HEK293 (cell line): ENCODE data around the gene ADGRD1.

ENCODE experiments used
- CTCF ChIA-PET: fragments of 350-600 bp; formaldehyde crosslinking; extraction: SDS; loops from one replicate; lab custom pipeline; 2021; ENCODE audit warnings: antibody characterized with exemption; lab: Yijun Ruan, JAX
- POLR2A ChIA-PET: fragments of 300-600 bp; formaldehyde crosslinking; extraction: SDS; loops from one replicate; lab custom pipeline; 2020; ENCODE audit warnings: antibody characterized with exemption, inconsistent platforms; lab: Yijun Ruan, JAX
- H3K27ac ChIP-seq: fragments of 200-500 bp; sonication (Bioruptor generic); 2 replicates; pipeline ENCODE4 v1.5.1; 2014; ENCODE audit warnings: low read depth, low read length, control low read depth, inconsistent platforms; ENCODE audit errors: extremely low read depth
- H3K36me3 ChIP-seq, 2 experiments: fragments of 200-500 bp in 1 of 2; sonication (Bioruptor generic) in 1 of 2; 1 replicate in 1 of 2; 2 replicates in 1 of 2; pipeline ENCODE4 v1.5.1; 2014 to 2017; ENCODE audit warnings: inconsistent platforms in 2 of 2, low read length in 2 of 2; ENCODE audit not compliant: control insufficient read depth in 2 of 2, insufficient read depth in 1 of 2
- H3K4me1 ChIP-seq: fragments of 200-500 bp; sonication (Bioruptor generic); 2 replicates; pipeline ENCODE4 v1.5.1; 2014; ENCODE audit warnings: mild to moderate bottlenecking, low read length, inconsistent platforms; ENCODE audit not compliant: control insufficient read depth, insufficient read depth
- H3K4me3 ChIP-seq: 2 replicates; pipeline ENCODE4 v1.5.1; 2011; ENCODE audit warnings: low read depth, mild to moderate bottlenecking, control low read depth, low read length, moderate library complexity
- H3K9me3 ChIP-seq: fragments of 200-500 bp; sonication (Bioruptor generic); 2 replicates; pipeline ENCODE4 v1.5.1; 2014; ENCODE audit warnings: low read depth, low read length, inconsistent platforms; ENCODE audit not compliant: control insufficient read depth, insufficient read depth
- HOXC10 ChIP-seq: sonication (generic); formaldehyde crosslinking; IDR thresholded peaks from 2 replicates; pipeline ENCODE4 v1.8.1; 2023; ENCODE audit warnings: mild to moderate bottlenecking, missing genetic modification reagents
- WT1 ChIP-seq: fragments of 450-650 bp; formaldehyde crosslinking; IDR thresholded peaks from 2 replicates; pipeline ENCODE4 v1.5.1; 2016; ENCODE audit warnings: missing biosample characterization, missing genetic modification characterization
- ZBTB17 ChIP-seq: fragments of 450-650 bp; formaldehyde crosslinking; IDR thresholded peaks from 2 replicates; pipeline ENCODE4 v1.5.1; 2016; ENCODE audit warnings: missing biosample characterization, missing genetic modification characterization
- ZFP37 ChIP-seq: fragments of 450-650 bp; formaldehyde crosslinking; IDR thresholded peaks from 2 replicates; pipeline ENCODE4 v1.5.1; 2016; ENCODE audit warnings: missing biosample characterization, missing genetic modification characterization
- ZNF114 ChIP-seq: fragments of 450-650 bp; formaldehyde crosslinking; IDR thresholded peaks from 2 replicates; pipeline ENCODE4 v1.5.0; 2017; ENCODE audit warnings: missing biosample characterization, missing genetic modification characterization
- ZNF248 ChIP-seq: fragments of 450-650 bp; formaldehyde crosslinking; IDR thresholded peaks from 2 replicates; pipeline ENCODE4 v1.5.1; 2017; ENCODE audit warnings: missing biosample characterization, missing genetic modification characterization
- ZNF426 ChIP-seq: fragments of 450-650 bp; formaldehyde crosslinking; IDR thresholded peaks from 2 replicates; pipeline ENCODE4 v1.5.1; 2017; ENCODE audit warnings: missing biosample characterization, missing genetic modification characterization, mild to moderate bottlenecking, inconsistent platforms, moderate library complexity
- ZNF514 ChIP-seq: fragments of 450-650 bp; formaldehyde crosslinking; IDR thresholded peaks from 2 replicates; pipeline ENCODE4 v1.5.1; 2016; ENCODE audit warnings: missing biosample characterization, missing genetic modification characterization
- ZNF777 ChIP-seq: fragments of 450-650 bp; formaldehyde crosslinking; IDR thresholded peaks from 2 replicates; pipeline ENCODE4 v1.5.1; 2017; ENCODE audit warnings: missing biosample characterization, missing genetic modification characterization, borderline replicate concordance
- ZXDB ChIP-seq: fragments of 450-650 bp; formaldehyde crosslinking; IDR thresholded peaks from 2 replicates; pipeline ENCODE4 v1.5.1; 2016; ENCODE audit warnings: missing biosample characterization, missing genetic modification characterization
- TF ChIP-seq, protein P1 (sequence below): fragments of 450-650 bp; formaldehyde crosslinking; IDR thresholded peaks from 2 replicates; pipeline ENCODE4 v1.5.1; 2016; ENCODE audit warnings: missing biosample characterization, missing genetic modification characterization
- TF ChIP-seq, protein P2 (sequence below): IDR thresholded peaks from 2 replicates; pipeline ENCODE4 v1.6.1; 2011; ENCODE audit warnings: mild to moderate bottlenecking, low read depth, low read length, borderline replicate concordance
- TF ChIP-seq, protein P3 (sequence below): fragments of 450-650 bp; formaldehyde crosslinking; IDR thresholded peaks from 2 replicates; pipeline ENCODE4 v1.5.1; 2016; ENCODE audit warnings: missing biosample characterization, missing genetic modification characterization

The ADGRD1 gene

DNA sequence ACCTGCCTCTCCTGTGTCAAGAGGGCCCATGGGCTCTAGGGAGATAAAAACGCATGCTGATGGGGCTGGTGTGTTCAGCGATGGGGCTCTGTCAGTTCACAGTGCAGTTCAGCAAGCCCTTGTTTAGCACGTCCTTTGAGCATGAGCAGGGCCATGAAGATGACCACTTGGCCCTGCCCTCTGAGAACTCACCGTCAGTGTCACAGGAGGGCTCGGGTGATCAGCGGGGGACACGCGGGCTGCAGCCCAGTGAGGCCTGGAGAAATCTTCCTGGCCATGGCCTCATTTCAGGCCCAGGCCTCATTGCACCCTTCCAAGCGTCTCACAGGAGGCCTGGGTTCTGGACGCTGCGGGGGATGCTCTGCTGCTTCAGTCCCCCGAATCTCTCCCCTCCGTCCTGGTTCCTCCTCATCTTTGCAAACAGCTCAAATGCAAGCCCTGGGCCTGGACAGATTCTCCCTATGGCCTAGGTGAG, 181.6 kb downstream of the ADGRD1 start:
- H3K27ac ChIP-seq = no peak overlapping the region
- TF ChIP-seq HOXC10 (CRISPR knock-in tag) = no peak
- no peaks in the 10 kb centered on the region for H3K36me3 ChIP-seq
- H3K9me3 ChIP-seq = no peaks in the 10 kb centered on the region
- no peak overlapping the region for H3K4me3 ChIP-seq
- ChIA-PET POLR2A (no interaction called here), CTCF (interaction anchor here (5.3 kb wide), 1 partner anchor 30 kb away, joined by 70 read pairs; no protein-coding TSS in a partner anchor)
- H3K4me1 ChIP-seq = no peaks in the 10 kb centered on the region

DNA sequence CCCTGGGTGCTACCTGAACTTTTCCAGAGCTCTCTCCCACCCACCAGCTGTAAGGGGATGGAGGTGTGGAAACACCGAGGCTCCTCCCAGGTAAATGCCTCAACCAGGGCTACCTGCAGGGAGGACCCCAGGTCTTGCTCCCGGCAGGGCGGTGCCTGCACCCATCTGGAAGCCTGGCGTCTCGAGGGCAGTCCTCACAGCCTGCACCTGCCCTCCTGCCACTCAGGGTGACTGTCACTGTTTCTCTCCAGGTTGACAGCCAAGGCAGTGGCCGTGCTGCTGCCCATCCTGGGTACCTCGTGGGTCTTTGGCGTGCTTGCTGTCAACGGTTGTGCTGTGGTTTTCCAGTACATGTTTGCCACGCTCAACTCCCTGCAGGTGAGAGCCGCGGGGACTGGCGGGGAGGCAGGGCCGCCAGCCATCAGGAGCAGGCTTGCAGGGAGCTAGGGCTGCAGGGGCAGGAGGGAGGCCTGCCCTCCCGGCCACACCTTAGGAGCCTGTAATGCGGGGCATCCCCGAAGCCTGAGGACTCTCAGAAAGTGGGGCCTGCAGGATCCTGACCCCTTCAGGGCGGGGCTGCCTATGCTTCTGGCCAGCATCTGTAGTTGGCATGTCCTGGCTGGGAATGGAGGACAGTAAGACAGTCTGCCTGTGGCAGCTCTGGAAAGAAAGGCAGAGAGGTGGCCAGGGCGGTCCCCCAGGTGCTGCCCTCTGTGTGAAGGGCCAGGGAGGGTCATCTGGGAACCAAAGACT, 182.3 kb downstream of the ADGRD1 start:
- H3K36me3 ChIP-seq = no peaks in the 10 kb centered on the region
- ChIA-PET CTCF (no interaction called here), POLR2A (no interaction called here)
- no peaks in the 10 kb centered on the region for H3K4me1 ChIP-seq
- no peak for TF ChIP-seq ZNF514
- TF ChIP-seq ZFP37 (tag by site-specific recombination) = no peak
- TF ChIP-seq WT1 (tag by site-specific recombination) = no peak
- TF ChIP-seq ZNF426 (tag by site-specific recombination) = no peak
- TF ChIP-seq, protein P1, sequence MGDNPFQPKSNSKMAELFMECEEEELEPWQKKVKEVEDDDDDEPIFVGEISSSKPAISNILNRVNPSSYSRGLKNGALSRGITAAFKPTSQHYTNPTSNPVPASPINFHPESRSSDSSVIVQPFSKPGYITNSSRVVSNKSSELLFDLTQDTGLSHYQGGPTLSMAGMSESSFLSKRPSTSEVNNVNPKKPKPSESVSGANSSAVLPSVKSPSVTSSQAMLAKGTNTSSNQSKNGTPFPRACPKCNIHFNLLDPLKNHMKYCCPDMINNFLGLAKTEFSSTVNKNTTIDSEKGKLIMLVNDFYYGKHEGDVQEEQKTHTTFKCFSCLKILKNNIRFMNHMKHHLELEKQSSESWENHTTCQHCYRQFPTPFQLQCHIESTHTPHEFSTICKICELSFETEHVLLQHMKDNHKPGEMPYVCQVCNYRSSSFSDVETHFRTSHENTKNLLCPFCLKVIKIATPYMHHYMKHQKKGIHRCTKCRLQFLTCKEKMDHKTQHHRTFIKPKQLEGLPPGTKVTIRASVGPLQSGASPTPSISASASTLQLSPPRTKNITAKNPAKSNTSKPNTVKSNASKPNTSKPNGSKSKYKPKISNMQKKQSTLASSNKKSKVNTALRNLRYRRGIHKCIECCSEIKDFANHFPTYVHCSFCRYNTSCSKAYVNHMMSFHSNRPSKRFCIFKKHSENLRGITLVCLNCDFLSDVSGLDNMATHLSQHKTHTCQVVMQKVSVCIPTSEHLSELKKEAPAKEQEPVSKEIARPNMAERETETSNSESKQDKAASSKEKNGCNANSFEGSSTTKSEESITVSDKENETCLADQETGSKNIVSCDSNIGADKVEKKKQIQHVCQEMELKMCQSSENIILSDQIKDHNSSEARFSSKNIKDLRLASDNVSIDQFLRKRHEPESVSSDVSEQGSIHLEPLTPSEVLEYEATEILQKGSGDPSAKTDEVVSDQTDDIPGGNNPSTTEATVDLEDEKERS (tag by site-specific recombination) = no peak
- no peak for TF ChIP-seq ZBTB17 (tag by site-specific recombination)
- TF ChIP-seq, protein P2, sequence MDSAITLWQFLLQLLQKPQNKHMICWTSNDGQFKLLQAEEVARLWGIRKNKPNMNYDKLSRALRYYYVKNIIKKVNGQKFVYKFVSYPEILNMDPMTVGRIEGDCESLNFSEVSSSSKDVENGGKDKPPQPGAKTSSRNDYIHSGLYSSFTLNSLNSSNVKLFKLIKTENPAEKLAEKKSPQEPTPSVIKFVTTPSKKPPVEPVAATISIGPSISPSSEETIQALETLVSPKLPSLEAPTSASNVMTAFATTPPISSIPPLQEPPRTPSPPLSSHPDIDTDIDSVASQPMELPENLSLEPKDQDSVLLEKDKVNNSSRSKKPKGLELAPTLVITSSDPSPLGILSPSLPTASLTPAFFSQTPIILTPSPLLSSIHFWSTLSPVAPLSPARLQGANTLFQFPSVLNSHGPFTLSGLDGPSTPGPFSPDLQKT = no peak
- no peak for TF ChIP-seq ZNF248 (tag by site-specific recombination)
- no peak for TF ChIP-seq ZNF114 (tag by site-specific recombination)
- no peak for TF ChIP-seq ZNF777
- TF ChIP-seq, all 188 proteins: peak for 0
- no peak overlapping the region for H3K4me3 ChIP-seq
- H3K9me3 ChIP-seq = no peaks in the 10 kb centered on the region
- H3K27ac ChIP-seq = no peak overlapping the region

DNA sequence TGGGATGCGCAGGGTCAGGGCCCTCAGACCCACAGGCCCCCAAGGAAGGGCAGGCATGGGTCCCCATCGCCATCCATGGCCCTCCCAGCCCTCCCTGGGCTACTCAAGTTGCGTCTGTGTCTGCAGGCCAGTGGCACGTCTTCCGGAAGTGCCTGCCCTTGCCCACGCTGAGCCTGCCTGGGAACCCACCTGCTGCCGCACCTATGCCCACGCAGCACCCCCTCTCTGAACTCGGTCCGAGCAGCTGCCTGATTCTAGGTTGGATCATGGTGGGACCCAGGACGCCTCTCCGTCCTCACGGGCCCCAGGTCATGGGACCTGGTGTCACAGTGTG, 182.8 kb downstream of the ADGRD1 start:
- CTCF ChIA-PET = interaction anchor here (1.7 to 1.8 kb wide), 2 partner anchors 15 to 31 kb away, joined by 4 to 11 read pairs; no protein-coding TSS in a partner anchor
- Histone ChIP-seq H3K4me3 (no peak overlapping the region), H3K4me1 (no peaks in the 10 kb centered on the region), H3K9me3 (no peaks in the 10 kb centered on the region), H3K27ac (no peak overlapping the region), H3K36me3 (no peaks in the 10 kb centered on the region)
- TF ChIP-seq ZXDB (tag by site-specific recombination) = no peak
- TF ChIP-seq, protein P3, sequence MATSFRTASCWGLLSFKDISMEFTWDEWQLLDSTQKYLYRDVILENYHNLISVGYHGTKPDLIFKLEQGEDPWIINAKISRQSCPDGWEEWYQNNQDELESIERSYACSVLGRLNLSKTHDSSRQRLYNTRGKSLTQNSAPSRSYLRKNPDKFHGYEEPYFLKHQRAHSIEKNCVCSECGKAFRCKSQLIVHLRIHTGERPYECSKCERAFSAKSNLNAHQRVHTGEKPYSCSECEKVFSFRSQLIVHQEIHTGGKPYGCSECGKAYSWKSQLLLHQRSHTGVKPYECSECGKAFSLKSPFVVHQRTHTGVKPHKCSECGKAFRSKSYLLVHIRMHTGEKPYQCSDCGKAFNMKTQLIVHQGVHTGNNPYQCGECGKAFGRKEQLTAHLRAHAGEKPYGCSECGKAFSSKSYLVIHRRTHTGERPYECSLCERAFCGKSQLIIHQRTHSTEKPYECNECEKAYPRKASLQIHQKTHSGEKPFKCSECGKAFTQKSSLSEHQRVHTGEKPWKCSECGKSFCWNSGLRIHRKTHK (tag by site-specific recombination) = no peak
- POLR2A ChIA-PET = no interaction called here
